Measurements from ENCODE around the gene DRD3. TPM values are rescaled to one million over a fixed set of nuclear protein-coding genes. Genes with fewer than 3 reads are reported as not detected.

DRD3 gene
- total RNA-seq, 2 experiments from 2014 or later: not detected

- no peaks in the 10 kb centered on the region for H3K9me3 Mint-ChIP-seq (ENCODE audit: insufficient read depth)
- no peaks in the 10 kb centered on the region for H3K36me3 Mint-ChIP-seq (ENCODE audit: low read depth)
- H3K27ac Mint-ChIP-seq: no peak overlapping the region
- ATAC-seq (no peak), DNase-seq (no peak)
- H3K27me3 Mint-ChIP-seq (ENCODE audit: low read depth): peaks cover 22% of the 10 kb centered on the region
- CTCF ChIA-PET: interaction anchor here (0.8 kb wide), 1 partner anchor 312 kb away, joined by 3 read pairs; no protein-coding TSS in a partner anchor
- H3K4me3 Mint-ChIP-seq: no peak overlapping the region
- POLR2A ChIA-PET: no interaction called here
- no peaks in the 10 kb centered on the region for H3K4me1 Mint-ChIP-seq (ENCODE audit: low read depth)
Observed at GRCh38 chr3:114093596-114093995, 85.3 kb downstream of the DRD3 start.

DNA sequence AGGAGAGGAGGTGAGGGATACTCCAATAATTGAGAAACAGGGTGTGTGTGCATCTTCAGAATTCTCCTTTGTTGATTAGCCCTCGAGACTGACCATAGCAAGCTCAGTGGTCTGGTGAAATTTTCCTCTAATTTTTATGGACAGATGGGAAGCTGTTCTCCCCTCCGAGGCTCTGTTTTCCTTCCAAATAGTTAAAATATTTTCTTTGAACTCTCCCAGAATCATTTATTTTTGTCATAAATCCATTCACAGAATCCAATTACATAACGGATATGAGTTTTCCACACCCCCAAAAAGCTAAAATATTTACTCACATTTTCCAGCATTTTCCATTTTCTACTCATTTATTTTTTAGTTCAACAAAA is 85.9 kb downstream of the DRD3 start:
- Mint-ChIP-seq H3K36me3 (ENCODE audit: low read depth) (no peaks in the 10 kb centered on the region), H3K27ac (no peak overlapping the region)
- POLR2A ChIA-PET: no interaction called here

DNA sequence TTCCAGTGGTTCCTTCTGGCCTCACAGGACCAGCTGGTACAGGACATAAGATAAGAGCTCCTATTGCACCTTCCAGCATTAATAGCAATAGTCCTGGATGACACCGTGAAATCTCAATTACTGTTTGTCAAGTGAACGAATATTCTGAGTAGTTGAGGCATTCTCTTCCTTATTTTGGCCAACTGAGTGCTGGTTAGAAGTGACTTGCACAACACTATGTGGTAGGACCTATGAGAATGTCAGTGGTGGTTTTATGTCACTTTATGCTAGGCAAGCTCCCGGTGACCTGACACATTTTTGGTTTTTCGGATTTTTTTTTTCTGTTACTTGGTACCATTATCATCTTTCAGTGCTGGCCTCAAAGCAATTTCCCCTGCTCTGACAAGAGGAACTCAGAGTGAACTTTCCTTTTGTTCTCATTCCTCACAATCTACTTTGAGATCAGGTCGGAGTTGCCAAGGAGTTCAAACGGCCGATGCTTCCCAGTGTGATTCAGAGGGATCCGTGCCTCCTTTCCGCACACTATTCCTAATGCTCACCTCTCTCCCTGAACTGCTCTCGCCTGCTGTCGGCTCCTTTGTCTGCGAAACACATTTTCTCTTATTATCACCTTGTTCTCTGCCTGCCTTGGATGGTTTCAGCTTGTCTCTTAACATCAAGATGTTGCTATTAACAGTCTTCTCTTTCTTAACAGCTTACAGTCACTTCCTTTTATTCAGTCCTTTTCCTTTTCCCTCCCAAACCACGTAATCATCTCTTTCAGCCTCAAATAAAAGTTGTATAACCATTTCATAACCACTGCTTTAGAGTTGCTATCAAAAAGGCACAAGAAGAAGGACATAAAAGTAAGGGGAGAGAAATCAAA is 86.5 kb downstream of the DRD3 start:
- ATAC-seq (no peak), DNase-seq (no peak)
- CTCF ChIA-PET: interaction anchor here (0.8 kb wide), 1 partner anchor 313 kb away, joined by 3 read pairs; no protein-coding TSS in a partner anchor
- H3K27me3 Mint-ChIP-seq (ENCODE audit: low read depth): peaks cover 22% of the 10 kb centered on the region
- H3K36me3 Mint-ChIP-seq (ENCODE audit: low read depth): peaks cover 6% of the 10 kb centered on the region
- H3K27ac Mint-ChIP-seq: no peak overlapping the region
- no peaks in the 10 kb centered on the region for H3K4me1 Mint-ChIP-seq (ENCODE audit: low read depth)
- H3K4me3 Mint-ChIP-seq: no peak overlapping the region
- H3K9me3 Mint-ChIP-seq (ENCODE audit: insufficient read depth): no peaks in the 10 kb centered on the region
- POLR2A ChIA-PET: no interaction called here

More for the DNA sequence above, 85.9 kb downstream of the DRD3 start:
- no peak overlapping the region for H3K4me3 Mint-ChIP-seq
- no peak for DNase-seq
- no peak for ATAC-seq
- peaks cover 22% of the 10 kb centered on the region for H3K27me3 Mint-ChIP-seq (ENCODE audit: low read depth)
- no peaks in the 10 kb centered on the region for H3K9me3 Mint-ChIP-seq (ENCODE audit: insufficient read depth)
- no peaks in the 10 kb centered on the region for H3K4me1 Mint-ChIP-seq (ENCODE audit: low read depth)
- CTCF ChIA-PET: interaction anchor here (0.8 kb wide), 1 partner anchor 312 kb away, joined by 3 read pairs; no protein-coding TSS in a partner anchor

- Mint-ChIP-seq H3K36me3 (ENCODE audit: low read depth) (peaks cover 29% of the 10 kb centered on the region), H3K27ac (no peak overlapping the region), H3K4me1 (ENCODE audit: low read depth) (no peaks in the 10 kb centered on the region), H3K9me3 (ENCODE audit: insufficient read depth) (no peaks in the 10 kb centered on the region), H3K27me3 (ENCODE audit: low read depth) (peaks cover 17% of the 10 kb centered on the region), H3K4me3 (no peak overlapping the region)
- ChIA-PET POLR2A (no interaction called here), CTCF (no interaction called here)
- DNase-seq: no peak
- ATAC-seq: no peak
Observed at GRCh38 chr3:114089675-114090074, 89.2 kb downstream of the DRD3 start.

DNA sequence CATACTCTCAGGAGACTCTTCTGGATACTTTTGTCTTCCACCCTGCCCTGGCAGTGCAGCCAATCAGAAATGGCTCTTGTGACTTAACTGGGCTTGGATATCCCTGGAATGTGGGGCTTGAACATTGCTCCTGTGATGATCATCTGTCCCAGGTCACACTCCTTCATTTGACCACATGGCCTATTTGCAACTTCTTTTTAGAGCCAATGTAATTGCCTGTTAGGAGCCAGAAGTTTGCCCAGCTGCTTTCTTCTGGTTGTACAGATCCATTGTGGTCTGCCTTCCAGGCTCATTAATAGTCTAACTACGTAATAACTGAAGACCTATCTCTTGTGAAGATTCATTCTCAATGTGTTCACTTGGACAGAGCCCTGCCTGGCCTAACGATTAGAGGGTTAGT is 92.5 kb downstream of the DRD3 start:
- no peaks in the 10 kb centered on the region for H3K9me3 Mint-ChIP-seq (ENCODE audit: insufficient read depth)
- ATAC-seq (no peak), DNase-seq (no peak)
- no peak overlapping the region for H3K27ac Mint-ChIP-seq
- H3K4me3 Mint-ChIP-seq: no peak overlapping the region
- H3K4me1 Mint-ChIP-seq (ENCODE audit: low read depth): no peaks in the 10 kb centered on the region
- no peaks in the 10 kb centered on the region for H3K27me3 Mint-ChIP-seq (ENCODE audit: low read depth)
- ChIA-PET POLR2A (no interaction called here), CTCF (no interaction called here)
- H3K36me3 Mint-ChIP-seq (ENCODE audit: low read depth): peaks cover 50% of the 10 kb centered on the region

- no peaks in the 10 kb centered on the region for H3K4me1 Mint-ChIP-seq (ENCODE audit: low read depth)
- peaks cover 69% of the 10 kb centered on the region for H3K36me3 Mint-ChIP-seq (ENCODE audit: low read depth)
- ATAC-seq (no peak), DNase-seq (no peak)
- no peaks in the 10 kb centered on the region for H3K27me3 Mint-ChIP-seq (ENCODE audit: low read depth)
- H3K27ac Mint-ChIP-seq: no peak overlapping the region
- CTCF ChIA-PET: no interaction called here
- POLR2A ChIA-PET: no interaction called here
- no peak overlapping the region for H3K4me3 Mint-ChIP-seq
- no peaks in the 10 kb centered on the region for H3K9me3 Mint-ChIP-seq (ENCODE audit: insufficient read depth)
Observed at GRCh38 chr3:114083112-114083511, 95.7 kb downstream of the DRD3 start.

GRCh38 chr3:114081037-114081436 is 97.8 kb downstream of the DRD3 start:
- CTCF ChIA-PET: no interaction called here
- H3K27ac Mint-ChIP-seq: no peak overlapping the region

GRCh38 chr3:114080201-114080600 is 98.7 kb downstream of the DRD3 start:
- DNase-seq: no peak
- no peak for ATAC-seq
- peaks cover 59% of the 10 kb centered on the region for H3K36me3 Mint-ChIP-seq (ENCODE audit: low read depth)
- H3K4me1 Mint-ChIP-seq (ENCODE audit: low read depth): no peaks in the 10 kb centered on the region
- no peak overlapping the region for H3K27ac Mint-ChIP-seq
- H3K27me3 Mint-ChIP-seq (ENCODE audit: low read depth): no peaks in the 10 kb centered on the region
- H3K9me3 Mint-ChIP-seq (ENCODE audit: insufficient read depth): no peaks in the 10 kb centered on the region
- POLR2A ChIA-PET: no interaction called here
- no peak overlapping the region for H3K4me3 Mint-ChIP-seq
- CTCF ChIA-PET: no interaction called here

More at GRCh38 chr3:114081037-114081436, 97.8 kb downstream of the DRD3 start:
- Mint-ChIP-seq H3K36me3 (ENCODE audit: low read depth) (peaks cover 68% of the 10 kb centered on the region), H3K27me3 (ENCODE audit: low read depth) (no peaks in the 10 kb centered on the region), H3K9me3 (ENCODE audit: insufficient read depth) (no peaks in the 10 kb centered on the region), H3K4me3 (no peak overlapping the region), H3K4me1 (ENCODE audit: low read depth) (no peaks in the 10 kb centered on the region)
- DNase-seq (no peak), ATAC-seq (no peak)
- POLR2A ChIA-PET: no interaction called here

DNA sequence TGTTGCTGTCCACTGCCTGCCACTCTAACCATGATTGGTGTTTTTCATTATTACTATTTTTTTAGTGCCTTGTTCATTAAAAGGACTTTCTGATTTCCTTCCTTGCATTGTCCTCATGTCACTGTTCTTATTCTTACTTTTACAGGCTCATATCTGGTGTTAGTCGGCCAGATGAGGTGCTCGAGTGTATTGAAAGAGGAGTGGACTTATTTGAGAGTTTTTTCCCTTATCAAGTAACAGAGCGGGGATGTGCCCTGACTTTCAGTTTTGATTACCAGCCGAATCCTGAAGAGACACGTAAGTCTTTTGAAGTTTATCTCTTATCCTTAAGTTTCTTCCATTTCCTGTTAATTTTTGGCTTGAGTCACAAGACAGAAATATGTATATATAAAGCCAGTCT is 99.1 kb downstream of the DRD3 start:
- Mint-ChIP-seq H3K9me3 (ENCODE audit: insufficient read depth) (no peaks in the 10 kb centered on the region), H3K4me3 (no peak overlapping the region), H3K27ac (no peak overlapping the region), H3K36me3 (ENCODE audit: low read depth) (peaks cover 61% of the 10 kb centered on the region), H3K27me3 (ENCODE audit: low read depth) (no peaks in the 10 kb centered on the region), H3K4me1 (ENCODE audit: low read depth) (no peaks in the 10 kb centered on the region)
- ChIA-PET CTCF (no interaction called here), POLR2A (no interaction called here)
- DNase-seq (no peak), ATAC-seq (no peak)

DNA sequence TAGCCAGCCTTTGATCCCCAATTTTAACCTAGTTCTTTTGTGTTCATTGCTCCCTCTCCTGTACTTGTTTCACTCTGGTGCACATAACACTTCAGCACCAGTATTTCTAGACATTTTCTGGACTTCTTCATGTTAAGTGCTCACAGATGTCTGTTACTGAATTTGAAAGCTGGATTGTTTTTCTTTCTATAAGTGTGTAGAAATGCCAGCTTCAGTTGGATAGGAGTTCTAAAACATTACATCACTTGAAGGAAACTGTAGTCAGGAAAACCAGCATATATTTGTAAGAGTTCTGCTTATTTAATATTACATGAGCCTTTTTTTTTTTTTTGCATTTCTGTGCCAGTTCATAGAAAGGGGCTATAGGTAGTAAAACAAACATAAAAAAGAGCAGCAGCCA is 100.7 kb downstream of the DRD3 start:
- DNase-seq (no peak), ATAC-seq (no peak)
- Mint-ChIP-seq H3K4me1 (ENCODE audit: low read depth) (no peaks in the 10 kb centered on the region), H3K36me3 (ENCODE audit: low read depth) (peaks cover 58% of the 10 kb centered on the region), H3K27me3 (ENCODE audit: low read depth) (no peaks in the 10 kb centered on the region), H3K27ac (no peak overlapping the region), H3K9me3 (ENCODE audit: insufficient read depth) (no peaks in the 10 kb centered on the region), H3K4me3 (no peak overlapping the region)
- CTCF ChIA-PET: no interaction called here
- POLR2A ChIA-PET: no interaction called here

Other genes starting within 250 kb of the DRD3 start
- gene ZDHHC23, start 231.0 kb downstream of the DRD3 start, total RNA-seq: 1 to 10 TPM; 1.8 to 2.1 TPM
- gene CCDC191, start 122.5 kb downstream of the DRD3 start, total RNA-seq: 1 to 10 TPM; 2.4 to 3.0 TPM
- gene QTRT2, start 122.3 kb downstream of the DRD3 start, total RNA-seq: 10 to 100 TPM; 32.1 to 35.0 TPM
- gene ZNF80, start 58.5 kb upstream of the DRD3 start, total RNA-seq: under 1 TPM; 0.71 to 0.89 TPM
- gene TIGIT, start 115.0 kb upstream of the DRD3 start, total RNA-seq: 10 to 100 TPM; 17.3 to 22.1 TPM